ENCODE measurements around the gene SUSD1.

SUSD1 gene

DNA sequence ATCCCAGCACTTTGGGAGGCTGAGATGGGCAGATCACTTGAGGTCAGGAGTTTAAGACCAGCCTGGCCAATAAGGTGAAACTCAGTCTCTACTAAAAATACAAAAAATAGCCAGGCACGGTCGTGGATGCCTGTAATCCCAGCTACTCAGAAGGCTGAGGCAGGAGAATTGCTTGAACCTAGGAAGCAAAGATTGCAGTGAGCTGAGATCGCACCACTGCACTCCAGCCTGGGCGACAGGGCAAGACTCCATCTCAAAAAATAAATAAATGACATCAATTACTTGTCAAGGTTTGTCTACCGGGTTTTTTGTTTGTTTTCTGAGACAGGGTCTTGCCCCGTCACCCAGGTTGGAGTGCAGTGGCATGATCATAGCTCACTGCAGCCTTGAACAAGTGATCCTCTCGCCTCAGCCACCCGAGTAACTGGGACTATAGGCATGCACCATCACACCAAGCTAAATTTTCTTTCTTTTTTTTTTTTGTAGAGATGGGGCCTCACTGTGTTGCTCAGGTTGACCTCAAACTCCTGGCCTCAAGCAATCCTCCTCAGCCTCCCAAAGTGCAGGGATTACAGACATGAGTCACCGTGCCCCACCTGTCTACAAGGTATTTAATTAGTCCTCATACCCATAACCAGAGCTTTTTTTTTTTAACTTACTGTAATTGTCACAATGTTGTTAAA lies 64.9 kb downstream of the SUSD1 start:
- TF ChIP-seq, protein P1, sequence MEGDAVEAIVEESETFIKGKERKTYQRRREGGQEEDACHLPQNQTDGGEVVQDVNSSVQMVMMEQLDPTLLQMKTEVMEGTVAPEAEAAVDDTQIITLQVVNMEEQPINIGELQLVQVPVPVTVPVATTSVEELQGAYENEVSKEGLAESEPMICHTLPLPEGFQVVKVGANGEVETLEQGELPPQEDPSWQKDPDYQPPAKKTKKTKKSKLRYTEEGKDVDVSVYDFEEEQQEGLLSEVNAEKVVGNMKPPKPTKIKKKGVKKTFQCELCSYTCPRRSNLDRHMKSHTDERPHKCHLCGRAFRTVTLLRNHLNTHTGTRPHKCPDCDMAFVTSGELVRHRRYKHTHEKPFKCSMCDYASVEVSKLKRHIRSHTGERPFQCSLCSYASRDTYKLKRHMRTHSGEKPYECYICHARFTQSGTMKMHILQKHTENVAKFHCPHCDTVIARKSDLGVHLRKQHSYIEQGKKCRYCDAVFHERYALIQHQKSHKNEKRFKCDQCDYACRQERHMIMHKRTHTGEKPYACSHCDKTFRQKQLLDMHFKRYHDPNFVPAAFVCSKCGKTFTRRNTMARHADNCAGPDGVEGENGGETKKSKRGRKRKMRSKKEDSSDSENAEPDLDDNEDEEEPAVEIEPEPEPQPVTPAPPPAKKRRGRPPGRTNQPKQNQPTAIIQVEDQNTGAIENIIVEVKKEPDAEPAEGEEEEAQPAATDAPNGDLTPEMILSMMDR (IDR thresholded peaks at IDR 0.05; ENCODE audit: low read depth, low read length, missing control alignments), result no peak
- no peak for DNase-seq (ENCODE audit: extremely low read depth, low read depth)
- no peak overlapping the region for H3K4me3 ChIP-seq (replicated peaks; ENCODE audit: low read depth, low read length)

DNA sequence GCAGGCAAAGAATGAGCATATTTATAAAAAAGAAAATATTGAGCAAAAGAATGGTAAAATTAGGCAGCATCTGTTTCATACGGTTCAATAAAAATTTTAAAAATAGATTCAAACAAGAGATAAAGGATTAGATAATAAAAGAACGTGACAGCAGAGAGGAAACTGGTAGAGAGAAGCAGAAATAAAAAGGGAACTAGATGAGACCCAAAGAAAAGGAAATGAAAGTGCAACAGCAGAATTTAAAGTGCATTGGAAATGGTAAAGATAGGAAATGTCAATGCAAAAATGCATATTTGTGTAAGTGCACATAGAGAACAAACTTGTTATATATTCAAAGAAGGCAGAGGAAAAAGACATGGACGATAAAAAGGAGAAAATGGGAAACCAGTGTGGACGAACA lies 70.2 kb downstream of the SUSD1 start:
- no peak overlapping the region for H3K4me3 ChIP-seq (replicated peaks; ENCODE audit: low read depth, low read length)
- TF ChIP-seq, protein P1 (IDR thresholded peaks at IDR 0.05; ENCODE audit: low read depth, low read length, missing control alignments), result no peak
- no peak for DNase-seq (ENCODE audit: extremely low read depth, low read depth)

DNA sequence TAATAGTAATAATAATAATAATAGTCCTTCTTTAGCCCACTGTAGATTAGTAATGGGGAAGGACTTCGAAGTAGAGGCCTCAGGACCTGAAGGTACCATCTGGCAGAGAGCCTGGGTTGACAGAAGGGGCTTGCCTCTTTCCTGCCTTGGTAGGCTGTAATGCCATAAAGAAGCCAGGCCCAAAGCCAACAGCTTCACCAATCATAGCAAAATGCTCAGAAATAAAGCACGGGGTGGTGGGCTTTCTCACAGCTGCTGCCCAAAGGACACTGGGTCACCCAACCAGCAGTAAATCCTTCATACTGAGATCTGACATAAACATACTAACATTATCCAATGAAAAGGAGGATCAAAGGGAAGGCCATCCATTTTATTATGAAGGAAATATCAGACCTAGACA lies 70.7 kb downstream of the SUSD1 start:
- H3K4me3 ChIP-seq (replicated peaks; ENCODE audit: low read depth, low read length), result no peak overlapping the region
- DNase-seq (ENCODE audit: extremely low read depth, low read depth), result no peak
- TF ChIP-seq, protein P1 (IDR thresholded peaks at IDR 0.05; ENCODE audit: low read depth, low read length, missing control alignments), result no peak

DNA sequence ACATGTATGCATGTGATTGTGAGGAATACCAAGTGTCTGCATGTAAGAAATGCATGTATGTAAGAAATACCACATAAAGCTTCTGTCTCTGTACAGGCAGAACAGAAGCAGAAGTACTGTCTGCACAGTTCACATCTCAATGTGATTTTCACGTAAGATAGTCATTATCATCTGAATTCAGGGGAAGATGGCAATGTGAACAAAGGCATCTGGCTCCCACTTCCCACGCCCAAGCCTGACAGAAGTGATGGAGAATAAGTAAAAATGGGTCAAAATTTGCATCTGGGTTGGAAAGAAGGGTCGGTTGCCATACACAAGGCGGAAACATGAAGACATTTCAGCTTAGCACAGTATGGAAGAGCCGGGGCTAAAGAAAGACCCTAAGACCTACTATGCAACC lies 71.7 kb downstream of the SUSD1 start:
- no peak overlapping the region for H3K4me3 ChIP-seq (replicated peaks; ENCODE audit: low read depth, low read length)
- DNase-seq (ENCODE audit: extremely low read depth, low read depth), result no peak
- TF ChIP-seq, protein P1 (IDR thresholded peaks at IDR 0.05; ENCODE audit: low read depth, low read length, missing control alignments), result no peak

DNA sequence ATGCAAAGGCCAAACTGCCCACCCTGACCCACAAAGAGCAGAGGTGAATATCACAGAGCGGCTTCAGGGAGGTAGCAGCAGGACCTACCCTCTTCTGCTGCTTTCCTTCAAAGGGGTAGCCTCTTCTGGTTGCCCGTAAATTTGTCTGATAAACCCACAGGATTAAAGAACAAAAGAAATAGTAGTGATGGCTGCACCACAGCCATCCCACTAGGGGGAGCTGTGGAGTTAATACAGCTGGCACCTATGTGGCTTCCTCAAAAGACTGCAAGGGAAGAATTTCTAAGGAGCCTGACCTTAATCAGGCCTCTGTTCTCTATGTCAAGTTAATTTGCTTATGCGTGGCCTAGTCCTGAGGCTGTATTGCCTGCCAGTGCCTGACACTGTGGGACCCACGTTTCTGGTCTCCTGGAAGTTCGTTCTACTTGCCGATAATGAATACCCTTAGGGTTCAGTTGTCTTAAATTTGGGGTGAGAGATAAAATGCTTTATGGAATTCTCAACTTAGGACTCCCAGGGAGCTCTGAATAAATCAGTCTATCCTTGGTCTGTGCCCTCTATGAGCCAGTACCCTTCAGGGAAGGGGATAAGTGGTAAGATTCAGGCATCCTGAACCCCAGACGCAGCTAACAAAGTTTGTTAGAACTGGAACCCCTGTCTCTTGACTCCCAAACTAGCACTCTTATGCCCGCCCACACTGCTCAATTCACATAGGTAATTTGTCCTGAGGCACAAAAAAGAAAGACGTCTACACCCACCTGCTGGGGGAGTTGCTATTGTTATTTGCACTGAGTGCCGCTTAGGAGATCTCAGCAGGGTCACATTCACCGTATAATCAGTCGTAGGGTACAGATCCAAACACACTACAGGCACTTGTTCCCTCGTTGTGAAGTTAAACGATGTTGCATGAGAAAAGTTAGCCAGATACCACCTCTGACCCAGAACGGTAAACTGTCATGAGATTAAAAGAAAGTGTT lies 77.1 kb downstream of the SUSD1 start:
- TF ChIP-seq, protein P1 (IDR thresholded peaks at IDR 0.05; ENCODE audit: low read depth, low read length, missing control alignments), result peak; percentile 83
- DNase-seq (ENCODE audit: extremely low read depth, low read depth), result peak; percentile 58
- no peak overlapping the region for H3K4me3 ChIP-seq (replicated peaks; ENCODE audit: low read depth, low read length)

DNA sequence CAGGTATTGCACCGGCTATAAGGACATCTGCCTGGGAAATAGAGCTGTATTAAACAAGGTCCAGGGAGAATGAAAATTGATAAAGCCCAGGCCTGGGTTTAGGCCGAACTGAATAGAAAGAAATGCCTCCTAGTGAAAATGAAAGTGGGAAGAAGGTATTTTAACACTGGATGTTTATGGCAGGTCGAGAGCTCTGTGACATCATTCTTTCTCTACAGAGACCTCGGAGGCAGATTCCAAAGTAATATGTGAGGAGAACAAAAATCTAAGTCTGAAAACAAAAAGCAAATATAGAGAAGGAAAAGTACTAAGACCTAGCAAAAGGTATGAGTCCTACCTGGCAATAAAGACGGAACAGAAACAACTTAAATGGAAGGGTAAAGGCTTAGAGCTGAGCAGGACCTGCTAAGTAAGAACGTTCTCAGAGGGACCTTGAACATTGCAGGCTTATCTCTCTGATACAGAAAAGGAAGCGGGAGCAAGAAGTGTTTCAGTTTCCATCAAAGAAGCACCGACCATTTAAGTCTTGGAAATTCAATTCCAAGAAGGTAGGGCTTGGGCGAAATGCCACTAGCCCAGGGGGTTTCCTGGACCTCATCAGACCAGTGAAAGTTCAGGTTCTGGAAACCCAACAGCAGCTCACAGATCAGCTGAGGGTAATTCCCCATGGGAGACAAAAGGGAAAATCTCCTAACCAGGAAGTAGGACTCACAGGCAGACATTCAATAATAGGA lies 80.0 kb downstream of the SUSD1 start:
- no peak for DNase-seq (ENCODE audit: extremely low read depth, low read depth)
- TF ChIP-seq, protein P1 (IDR thresholded peaks at IDR 0.05; ENCODE audit: low read depth, low read length, missing control alignments), result no peak
- no peak overlapping the region for H3K4me3 ChIP-seq (replicated peaks; ENCODE audit: low read depth, low read length)
